Suprapubic skin (tissue), 4 donors: ENCODE results near the gene CISTR.

Experiments
- EP300 ChIP-seq: sonication (generic); formaldehyde crosslinking; IDR thresholded peaks from one replicate; pipeline ENCODE4 v1.6.1; 2017; ENCODE audit warnings: antibody characterized with exemption
- POLR2A ChIP-seq, 2 donors: fragments of 450-650 bp; IDR thresholded peaks; one replicate each; pipeline ENCODE4 v1.6.1; 2017; ENCODE audit warnings: antibody characterized with exemption in 2 of 2, mild to moderate bottlenecking in 2 of 2, moderate library complexity in 2 of 2
- POLR2AphosphoS5 ChIP-seq, 3 donors: sonication (generic); formaldehyde crosslinking; IDR thresholded peaks; one replicate each; pipeline ENCODE4 v1.6.1; 2017; ENCODE audit warnings: antibody characterized with exemption in 3 of 3
- TF ChIP-seq, protein P1 (sequence below), 2 donors: fragments of 200-600 bp in 1 of 2; fragments of 450-650 bp in 1 of 2; sonication (generic) in 1 of 2; IDR thresholded peaks; one replicate each; pipeline ENCODE4 v1.5.1; 2016 to 2019; ENCODE audit warnings: antibody characterized with exemption in 2 of 2, mild to moderate bottlenecking in 1 of 2, moderate library complexity in 1 of 2

DNA sequence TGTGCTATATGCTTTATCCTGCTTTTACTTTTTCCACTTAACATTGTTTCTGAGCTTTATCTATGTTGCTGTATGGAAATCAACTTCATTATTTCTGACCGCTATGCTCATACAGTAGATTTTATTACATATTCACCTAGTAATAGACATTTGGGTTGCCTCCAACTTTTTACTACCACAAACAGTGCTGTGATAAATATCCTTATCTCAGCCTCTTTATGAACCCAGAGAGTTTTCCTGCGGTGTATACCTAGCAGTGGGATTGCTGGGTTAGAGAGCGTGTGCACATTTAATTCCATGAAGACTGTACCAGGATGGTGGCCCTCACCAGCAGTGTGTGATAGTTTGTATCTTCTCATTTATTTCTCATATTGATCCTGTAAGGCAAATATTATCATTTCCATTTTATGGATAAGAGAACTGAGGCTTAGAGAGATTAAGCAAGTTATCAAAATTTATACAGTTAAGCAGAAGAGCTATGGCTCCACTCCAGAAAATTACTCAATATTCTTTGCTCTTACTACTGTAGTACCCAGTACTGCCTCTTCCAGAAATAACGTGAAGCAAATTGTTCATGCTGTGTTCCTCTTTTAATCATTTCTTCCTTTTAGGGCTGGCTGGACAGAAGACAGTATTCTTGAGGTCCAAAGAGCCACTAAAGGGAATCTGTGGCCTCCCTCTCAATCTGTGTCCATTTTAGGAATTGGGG, 26.3 kb upstream of the CISTR start:
- TF ChIP-seq, protein P1, sequence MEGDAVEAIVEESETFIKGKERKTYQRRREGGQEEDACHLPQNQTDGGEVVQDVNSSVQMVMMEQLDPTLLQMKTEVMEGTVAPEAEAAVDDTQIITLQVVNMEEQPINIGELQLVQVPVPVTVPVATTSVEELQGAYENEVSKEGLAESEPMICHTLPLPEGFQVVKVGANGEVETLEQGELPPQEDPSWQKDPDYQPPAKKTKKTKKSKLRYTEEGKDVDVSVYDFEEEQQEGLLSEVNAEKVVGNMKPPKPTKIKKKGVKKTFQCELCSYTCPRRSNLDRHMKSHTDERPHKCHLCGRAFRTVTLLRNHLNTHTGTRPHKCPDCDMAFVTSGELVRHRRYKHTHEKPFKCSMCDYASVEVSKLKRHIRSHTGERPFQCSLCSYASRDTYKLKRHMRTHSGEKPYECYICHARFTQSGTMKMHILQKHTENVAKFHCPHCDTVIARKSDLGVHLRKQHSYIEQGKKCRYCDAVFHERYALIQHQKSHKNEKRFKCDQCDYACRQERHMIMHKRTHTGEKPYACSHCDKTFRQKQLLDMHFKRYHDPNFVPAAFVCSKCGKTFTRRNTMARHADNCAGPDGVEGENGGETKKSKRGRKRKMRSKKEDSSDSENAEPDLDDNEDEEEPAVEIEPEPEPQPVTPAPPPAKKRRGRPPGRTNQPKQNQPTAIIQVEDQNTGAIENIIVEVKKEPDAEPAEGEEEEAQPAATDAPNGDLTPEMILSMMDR (IDR thresholded peaks at IDR 0.05), result no peak
- no peak for TF ChIP-seq EP300
- no peak for TF ChIP-seq POLR2A (IDR thresholded peaks at IDR 0.05)
- no peak for TF ChIP-seq POLR2AphosphoS5 (IDR thresholded peaks at IDR 0.05)
